DND-41 (cell line): ENCODE results near the gene PSMD12.
"Not testable (repeated sequence)": the region's sequence is repeated elsewhere in the genome, so short reads cannot be mapped to it uniquely, and the experiment has no call there.

Experiments
- ATAC-seq: fragments of 200-7000 bp; cut with Tn5 transposase; 3 replicates; pipeline ENCODE4 v1.9.1; 2021; ENCODE audit warnings: low read depth; ENCODE audit not compliant: insufficient read depth
- DNase-seq: peaks from one replicate; pipeline ENCODE4 v3.0.0-alpha.2; 2020
- H2AFZ ChIP-seq: 2 replicates; pipeline ENCODE4 v1.6.0; 2012; ENCODE audit warnings: low read depth, low read length
- H3K27ac ChIP-seq: 2 replicates; pipeline ENCODE4 v1.5.1; 2012; ENCODE audit warnings: low read length, inconsistent platforms
- H3K27me3 ChIP-seq: fragments of 200-600 bp; sonication (generic); 2 replicates; pipeline ENCODE4 v1.6.0; 2012; ENCODE audit warnings: low read length, mild to moderate bottlenecking, inconsistent platforms; ENCODE audit not compliant: insufficient read depth, poor library complexity
- H3K36me3 ChIP-seq: 2 replicates; pipeline ENCODE4 v1.5.1; 2012; ENCODE audit warnings: low read length, inconsistent platforms; ENCODE audit not compliant: insufficient read depth
- H3K4me1 ChIP-seq: 2 replicates; pipeline ENCODE4 v1.5.1; 2012; ENCODE audit warnings: mild to moderate bottlenecking, low read length; ENCODE audit not compliant: insufficient read depth
- H3K4me2 ChIP-seq: 2 replicates; pipeline ENCODE4 v1.6.0; 2012; ENCODE audit warnings: mild to moderate bottlenecking, moderate library complexity, low read length, inconsistent platforms; ENCODE audit not compliant: insufficient read depth
- H3K4me3 ChIP-seq, 2 experiments: fragments of 200-600 bp in 1 of 2; shearing (Covaris generic) in 1 of 2; 2 replicates each; pipeline ENCODE4 v1.5.1; 2012 to 2016; ENCODE audit warnings: inconsistent platforms in 2 of 2, low read length in 2 of 2, mild to moderate bottlenecking in 2 of 2, low read depth in 1 of 2, moderate library complexity in 1 of 2
- H3K79me2 ChIP-seq: 2 replicates; pipeline ENCODE4 v1.6.0; 2012; ENCODE audit warnings: low read length, inconsistent platforms; ENCODE audit not compliant: insufficient read depth
- H3K9ac ChIP-seq: 2 replicates; pipeline ENCODE4 v1.6.0; 2012; ENCODE audit warnings: low read depth, mild to moderate bottlenecking, inconsistent platforms, low read length, moderate library complexity
- H3K9me3 ChIP-seq: 2 replicates; pipeline ENCODE4 v1.5.1; 2012; ENCODE audit warnings: low read length, moderate library complexity, mild to moderate bottlenecking, inconsistent platforms; ENCODE audit not compliant: insufficient read depth, severe bottlenecking
- H4K20me1 ChIP-seq: 2 replicates; pipeline ENCODE4 v1.6.0; 2012; ENCODE audit warnings: low read length; ENCODE audit not compliant: insufficient read depth
- EZH2 ChIP-seq: IDR thresholded peaks from 3 replicates; pipeline ENCODE4 v1.6.1; 2012; ENCODE audit warnings: borderline replicate concordance, low read depth, mild to moderate bottlenecking, moderate library complexity, low read length, inconsistent platforms; ENCODE audit not compliant: severe bottlenecking
- TF ChIP-seq, protein P1 (sequence below): IDR thresholded peaks from 2 replicates; pipeline ENCODE4 v1.5.1; 2012; ENCODE audit warnings: borderline replicate concordance, low read length, moderate library complexity, mild to moderate bottlenecking; ENCODE audit not compliant: poor library complexity, severe bottlenecking; ENCODE audit errors: extremely low read depth

Gene PSMD12

DNA sequence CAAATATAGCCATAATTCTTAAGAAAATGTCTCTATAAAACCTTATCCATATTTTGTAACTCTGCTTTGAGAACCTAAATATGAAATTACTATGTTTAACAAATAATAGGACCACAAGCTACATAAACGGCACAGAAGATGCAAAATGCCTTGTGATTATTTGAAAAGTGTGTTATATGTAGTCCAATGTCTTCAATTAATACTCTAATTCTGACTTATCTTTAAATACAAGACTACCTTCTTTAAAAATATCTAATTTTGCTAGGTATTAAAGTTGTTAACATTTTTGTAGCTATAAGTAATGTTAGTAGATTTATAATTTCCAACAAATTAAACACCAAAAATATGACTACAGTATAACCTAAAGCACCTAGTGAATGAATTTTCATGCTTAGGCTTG, 17.0 kb downstream of the PSMD12 start:
- no peak overlapping the region for H3K4me2 ChIP-seq
- peaks cover 8% of the 10 kb centered on the region; the same call in 1 of the 2 replicates for H3K79me2 ChIP-seq
- H3K9ac ChIP-seq, result no peak overlapping the region
- H4K20me1 ChIP-seq, result no peaks in the 10 kb centered on the region
- no peak overlapping the region for H2AFZ ChIP-seq
- H3K4me1 ChIP-seq, result no peaks in the 10 kb centered on the region
- TF ChIP-seq EZH2, result no peak
- TF ChIP-seq, protein P1, sequence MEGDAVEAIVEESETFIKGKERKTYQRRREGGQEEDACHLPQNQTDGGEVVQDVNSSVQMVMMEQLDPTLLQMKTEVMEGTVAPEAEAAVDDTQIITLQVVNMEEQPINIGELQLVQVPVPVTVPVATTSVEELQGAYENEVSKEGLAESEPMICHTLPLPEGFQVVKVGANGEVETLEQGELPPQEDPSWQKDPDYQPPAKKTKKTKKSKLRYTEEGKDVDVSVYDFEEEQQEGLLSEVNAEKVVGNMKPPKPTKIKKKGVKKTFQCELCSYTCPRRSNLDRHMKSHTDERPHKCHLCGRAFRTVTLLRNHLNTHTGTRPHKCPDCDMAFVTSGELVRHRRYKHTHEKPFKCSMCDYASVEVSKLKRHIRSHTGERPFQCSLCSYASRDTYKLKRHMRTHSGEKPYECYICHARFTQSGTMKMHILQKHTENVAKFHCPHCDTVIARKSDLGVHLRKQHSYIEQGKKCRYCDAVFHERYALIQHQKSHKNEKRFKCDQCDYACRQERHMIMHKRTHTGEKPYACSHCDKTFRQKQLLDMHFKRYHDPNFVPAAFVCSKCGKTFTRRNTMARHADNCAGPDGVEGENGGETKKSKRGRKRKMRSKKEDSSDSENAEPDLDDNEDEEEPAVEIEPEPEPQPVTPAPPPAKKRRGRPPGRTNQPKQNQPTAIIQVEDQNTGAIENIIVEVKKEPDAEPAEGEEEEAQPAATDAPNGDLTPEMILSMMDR, result no peak
- no peak overlapping the region for H3K27ac ChIP-seq
- no peaks in the 10 kb centered on the region for H3K27me3 ChIP-seq
- no peak for ATAC-seq
- peaks cover 91% of the 10 kb centered on the region for H3K36me3 ChIP-seq
- no peak for DNase-seq
- no peaks in the 10 kb centered on the region for H3K9me3 ChIP-seq
- no peak overlapping the region for H3K4me3 ChIP-seq

DNA sequence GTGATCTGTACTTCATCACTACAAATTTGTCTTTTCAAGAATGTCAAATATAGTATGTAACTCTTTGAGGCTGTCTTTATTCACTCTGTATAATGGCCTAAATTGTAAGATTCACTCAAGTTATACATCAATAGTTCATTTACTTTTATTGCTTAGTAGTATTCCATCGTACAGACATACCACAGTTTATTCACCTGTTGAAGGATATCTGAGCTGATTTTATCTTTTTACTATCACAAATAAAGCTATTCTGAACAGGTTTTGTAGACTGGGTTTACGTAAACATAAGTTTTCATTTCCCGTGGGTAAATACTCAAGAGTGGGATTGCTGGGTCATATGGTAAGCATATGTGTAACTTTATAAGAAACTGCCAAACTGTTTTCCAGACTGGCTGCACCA, 18.6 kb downstream of the PSMD12 start:
- Histone ChIP-seq H3K4me3 (no peak overlapping the region), H3K4me2 (no peak overlapping the region), H2AFZ (no peak overlapping the region), H3K9ac (no peak overlapping the region), H3K27me3 (no peaks in the 10 kb centered on the region), H3K79me2 (peaks cover 3% of the 10 kb centered on the region; the same call in 1 of the 2 replicates), H3K9me3 (no peaks in the 10 kb centered on the region), H4K20me1 (no peaks in the 10 kb centered on the region), H3K27ac (no peak overlapping the region), H3K4me1 (no peaks in the 10 kb centered on the region), H3K36me3 (peaks cover 91% of the 10 kb centered on the region)
- TF ChIP-seq, protein P1, result no peak
- TF ChIP-seq EZH2, result no peak
- no peak for DNase-seq
- ATAC-seq, result no peak

DNA sequence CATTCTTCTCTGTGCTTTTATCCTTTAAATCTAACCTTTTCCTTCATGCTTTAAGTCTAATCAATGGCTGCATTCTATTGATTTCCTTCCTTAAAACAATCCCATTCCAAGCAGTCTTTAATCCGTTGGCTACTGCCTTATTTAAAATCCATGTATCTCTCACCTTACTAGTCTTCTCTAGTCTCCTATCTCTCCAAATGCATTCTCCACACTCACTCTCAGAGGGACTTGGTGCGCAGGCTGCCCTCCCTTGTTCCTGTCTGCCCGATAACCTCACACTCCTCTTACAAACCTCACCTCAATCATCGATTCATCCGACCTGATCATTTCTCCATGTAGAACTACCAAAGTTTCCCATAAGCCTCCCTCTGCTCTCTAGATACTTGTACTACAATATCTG, 23.1 kb downstream of the PSMD12 start:
- Histone ChIP-seq H3K4me1 (no peaks in the 10 kb centered on the region), H3K36me3 (peaks cover 81% of the 10 kb centered on the region), H3K27ac (no peak overlapping the region), H4K20me1 (no peaks in the 10 kb centered on the region), H3K79me2 (no peaks in the 10 kb centered on the region), H3K4me3 (no peak overlapping the region), H3K4me2 (no peak overlapping the region), H3K27me3 (no peaks in the 10 kb centered on the region), H2AFZ (no peak overlapping the region), H3K9ac (no peak overlapping the region), H3K9me3 (no peaks in the 10 kb centered on the region)
- ATAC-seq, result no peak
- DNase-seq, result no peak
- no peak for TF ChIP-seq EZH2
- TF ChIP-seq, protein P1, result no peak

DNA sequence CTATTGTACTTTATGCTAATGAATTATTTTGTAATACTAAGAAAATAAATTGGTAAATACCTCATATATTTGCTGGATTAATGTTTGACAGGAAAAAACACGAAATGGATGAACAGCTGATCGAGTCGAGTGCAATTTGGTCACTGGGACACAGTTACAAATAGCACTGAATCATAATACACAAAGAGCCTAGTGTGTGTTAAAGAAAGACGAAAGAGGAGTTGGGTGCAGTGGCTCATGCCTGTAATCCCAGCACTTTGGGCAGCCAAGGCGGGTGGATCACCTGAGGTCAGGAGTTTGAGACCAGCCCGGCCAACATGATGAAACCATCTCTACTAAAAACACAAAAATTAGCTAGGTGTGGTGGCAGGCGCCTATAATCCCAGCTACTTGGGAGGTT, 28.0 kb downstream of the PSMD12 start:
- ATAC-seq, result not testable (repeated sequence)

More for the DNA sequence above, 28.0 kb downstream of the PSMD12 start:
- H3K79me2 ChIP-seq, H3K4me1 ChIP-seq, DNase-seq, H2AFZ ChIP-seq, H3K27ac ChIP-seq, H3K4me3 ChIP-seq, H3K27me3 ChIP-seq, H3K4me2 ChIP-seq, H3K9me3 ChIP-seq, H3K9ac ChIP-seq, H4K20me1 ChIP-seq: not testable (repeated sequence)
- peaks cover 36% of the 10 kb centered on the region for H3K36me3 ChIP-seq
